Lung (tissue), 12 donors: ENCODE measurements around the gene ANKRD22. TPM values are rescaled to one million over a fixed set of nuclear protein-coding genes. Genes with fewer than 3 reads are reported as not detected.

Experiments
- ATAC-seq: fragments of 200-7000 bp; cut with Tn5 transposase; one replicate; pipeline ENCODE4 v1.9.1; 2020; ENCODE audit warnings: moderate number of reproducible peaks; ENCODE audit not compliant: insufficient read depth, low FRiP score
- DNase-seq, 3 donors: peaks; one replicate each; pipeline ENCODE4 v3.0.0-alpha.2; 2013 to 2017
- H3K27ac ChIP-seq, 2 donors: one replicate each; pipeline ENCODE4 v1.5.1; 2013; ENCODE audit warnings: mild to moderate bottlenecking in 2 of 2, moderate library complexity in 2 of 2, control low read depth in 1 of 2, inconsistent platforms in 1 of 2, low read depth in 1 of 2, low read length in 1 of 2
- H3K27me3 ChIP-seq, 3 donors: one replicate each; pipeline ENCODE4 v1.5.1; 2013; ENCODE audit warnings: low read length in 2 of 3; ENCODE audit not compliant: control insufficient read depth in 3 of 3, insufficient read depth in 3 of 3
- H3K36me3 ChIP-seq, 4 donors: one replicate each; pipeline ENCODE4 v1.5.1; 2013; ENCODE audit warnings: low read length in 4 of 4, mild to moderate bottlenecking in 1 of 4, moderate library complexity in 1 of 4; ENCODE audit not compliant: control insufficient read depth in 4 of 4, insufficient read depth in 4 of 4
- H3K4me1 ChIP-seq, 5 donors: one replicate each; pipeline ENCODE4 v1.5.1; 2013; ENCODE audit warnings: low read length in 5 of 5, mild to moderate bottlenecking in 2 of 5, moderate library complexity in 1 of 5; ENCODE audit not compliant: control insufficient read depth in 5 of 5, insufficient read depth in 5 of 5
- H3K4me3 ChIP-seq: one replicate; pipeline ENCODE4 v1.5.1; 2013; ENCODE audit warnings: mild to moderate bottlenecking, control low read depth, moderate library complexity
- H3K9ac ChIP-seq, 2 donors: one replicate each; pipeline ENCODE4 v1.5.1; 2013; ENCODE audit warnings: low read length in 2 of 2, control low read depth in 1 of 2; ENCODE audit not compliant: insufficient read depth in 1 of 2
- H3K9me3 ChIP-seq, 4 donors: one replicate each; pipeline ENCODE4 v1.5.1; 2013; ENCODE audit warnings: low read length in 3 of 4, mild to moderate bottlenecking in 1 of 4, moderate library complexity in 1 of 4; ENCODE audit not compliant: control insufficient read depth in 4 of 4, insufficient read depth in 3 of 4
- WGBS, 2 donors: extraction: QIAGEN DNeasy Blood & Tissue Kit; methylation state at CpG; one replicate each; pipeline ENCODE4 v1.1.7; 2013; 5-methylcytosine and 5-hydroxymethylcytosine counted together
- polyA plus RNA-seq, 2 donors: library from polyadenylated mRNA; stranded (reverse); fragments of 200-250 nt; gene quantifications; one replicate each; pipeline ENCODE4 v1.2.1, GENCODE V29; 2013
- total RNA-seq, 2 donors: library from RNA; depleted of rRNA in 1 of 2; stranded (reverse); fragments of >200 nt in 1 of 2; gene quantifications; one replicate each; pipeline ENCODE4 v1.2.1, GENCODE V29; 2014 to 2021
- TF ChIP-seq, protein P1 (sequence below): IDR thresholded peaks from 2 replicates; pipeline ENCODE4 v1.5.1; 2012; ENCODE audit warnings: mild to moderate bottlenecking; ENCODE audit errors: control extremely low read depth, extremely low read depth
- donor health status: control.
- donor health status: control.
- donor health status: Bipolar disorder and iron deficiency.
- donor health status: healthy.
- donor health status: DM: yes; HTN: yes; CAD: no.

ANKRD22 gene
- total and polyA plus RNA-seq, 4 donors: 1.1 to 23.1 (median 3.4) TPM

DNA sequence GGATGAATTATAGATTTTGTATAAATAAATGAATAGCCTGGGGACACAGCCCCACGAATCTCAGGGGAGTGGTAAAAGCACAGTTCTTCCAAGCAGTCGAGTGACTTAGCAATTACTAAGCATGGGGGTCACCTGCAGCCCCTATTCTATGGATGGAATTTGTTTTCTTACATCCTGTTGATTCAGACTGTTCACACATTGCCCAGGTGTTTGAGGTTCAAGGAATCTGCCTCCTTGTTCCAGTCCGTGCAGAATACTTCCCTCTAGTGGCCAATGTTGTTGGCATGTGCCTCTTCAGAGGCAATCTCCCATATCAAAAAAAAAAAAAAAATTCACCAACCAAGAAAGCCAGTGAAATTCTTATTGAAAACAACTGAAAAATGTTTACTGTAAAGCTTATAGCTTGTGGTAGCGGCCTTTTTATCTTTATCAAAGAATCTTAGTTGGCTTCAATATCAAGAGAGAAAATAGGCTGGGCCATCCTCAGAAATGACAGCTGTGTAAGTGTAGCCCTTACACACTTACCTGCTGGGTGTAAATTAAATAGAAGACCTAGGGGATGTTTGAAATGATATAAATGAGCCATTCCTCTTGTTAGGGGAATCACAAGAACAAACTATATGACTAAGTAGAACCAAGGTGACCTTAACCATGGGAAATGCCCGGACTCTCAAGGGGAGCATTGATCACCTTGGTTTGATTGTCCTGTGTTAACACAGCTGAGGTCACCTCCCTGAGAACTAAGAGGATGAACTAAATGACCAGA is 41.3 kb downstream of the ANKRD22 start:
- TF ChIP-seq, protein P1, sequence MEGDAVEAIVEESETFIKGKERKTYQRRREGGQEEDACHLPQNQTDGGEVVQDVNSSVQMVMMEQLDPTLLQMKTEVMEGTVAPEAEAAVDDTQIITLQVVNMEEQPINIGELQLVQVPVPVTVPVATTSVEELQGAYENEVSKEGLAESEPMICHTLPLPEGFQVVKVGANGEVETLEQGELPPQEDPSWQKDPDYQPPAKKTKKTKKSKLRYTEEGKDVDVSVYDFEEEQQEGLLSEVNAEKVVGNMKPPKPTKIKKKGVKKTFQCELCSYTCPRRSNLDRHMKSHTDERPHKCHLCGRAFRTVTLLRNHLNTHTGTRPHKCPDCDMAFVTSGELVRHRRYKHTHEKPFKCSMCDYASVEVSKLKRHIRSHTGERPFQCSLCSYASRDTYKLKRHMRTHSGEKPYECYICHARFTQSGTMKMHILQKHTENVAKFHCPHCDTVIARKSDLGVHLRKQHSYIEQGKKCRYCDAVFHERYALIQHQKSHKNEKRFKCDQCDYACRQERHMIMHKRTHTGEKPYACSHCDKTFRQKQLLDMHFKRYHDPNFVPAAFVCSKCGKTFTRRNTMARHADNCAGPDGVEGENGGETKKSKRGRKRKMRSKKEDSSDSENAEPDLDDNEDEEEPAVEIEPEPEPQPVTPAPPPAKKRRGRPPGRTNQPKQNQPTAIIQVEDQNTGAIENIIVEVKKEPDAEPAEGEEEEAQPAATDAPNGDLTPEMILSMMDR: peak; percentile 33
- Histone ChIP-seq H3K4me3 (no peak overlapping the region), H3K4me1 (peaks cover 0 to 6% (median 0%) of the 10 kb centered on the region in 5 donors), H3K27ac (no peak overlapping the region), H3K9me3 (no peaks in the 10 kb centered on the region), H3K36me3 (no peaks in the 10 kb centered on the region), H3K27me3 (no peaks in the 10 kb centered on the region), H3K9ac (no peak overlapping the region)
- DNase-seq: peak; percentile 43 to 74 (median 61)
- WGBS, 2 donors: 38 to 44% methylated on average over 5 of the region's 5 CpGs
- ATAC-seq: peak; percentile 77

- TF ChIP-seq, protein P1: no peak
- no peaks in the 10 kb centered on the region for H3K36me3 ChIP-seq
- WGBS, 2 donors: 82 to 85% methylated on average over 4 of the region's 4 CpGs
- ATAC-seq: no peak
- no peaks in the 10 kb centered on the region for H3K9me3 ChIP-seq
- no peak overlapping the region for H3K4me3 ChIP-seq
- no peak overlapping the region for H3K27ac ChIP-seq
- H3K4me1 ChIP-seq: peaks cover 0 to 6% (median 0%) of the 10 kb centered on the region in 5 donors
- H3K27me3 ChIP-seq: no peaks in the 10 kb centered on the region
- no peak overlapping the region for H3K9ac ChIP-seq
- no peak for DNase-seq
Measured at GRCh38 chr10:88809621-88810020, 42.0 kb downstream of the ANKRD22 start.

DNA sequence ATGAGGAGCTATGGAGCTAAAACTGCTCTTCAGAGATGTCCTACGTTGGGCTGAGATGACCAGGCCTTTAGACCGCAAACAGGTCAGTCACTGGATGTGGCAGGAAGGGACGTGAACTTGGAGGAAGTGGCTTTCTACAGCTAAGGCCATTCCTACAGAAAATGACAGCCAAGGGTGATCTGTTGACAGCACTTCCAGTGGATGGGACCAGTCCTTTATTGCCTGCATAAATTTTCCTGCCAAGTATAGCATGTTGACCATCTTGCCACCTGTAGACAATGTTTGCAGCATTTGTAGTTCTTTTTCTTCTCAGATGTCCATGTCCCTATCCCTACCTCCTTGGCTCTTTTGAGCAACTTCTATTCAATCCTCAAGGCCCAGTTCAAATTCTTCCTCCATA is 45.7 kb downstream of the ANKRD22 start:
- Histone ChIP-seq H3K9ac (no peak overlapping the region), H3K27me3 (no peaks in the 10 kb centered on the region), H3K9me3 (no peaks in the 10 kb centered on the region), H3K4me1 (no peaks in the 10 kb centered on the region), H3K27ac (no peak overlapping the region), H3K4me3 (no peak overlapping the region), H3K36me3 (no peaks in the 10 kb centered on the region)
- ATAC-seq: no peak
- WGBS, 2 donors: 70 to 77% methylated on average over 3 of the region's 3 CpGs
- TF ChIP-seq, protein P1: no peak
- no peak for DNase-seq
